Spleen (tissue), 11 donors: ENCODE measurements around the gene HPSE. TPM values are rescaled to one million over a fixed set of nuclear protein-coding genes. Genes with fewer than 3 reads are reported as not detected.

Experiments used
- DNase-seq: peaks from one replicate; pipeline ENCODE4 v3.0.0-alpha.2; 2020
- H3K27ac ChIP-seq, 8 donors: fragments of 200-600 bp; sonication (generic) in 7 of 8; 1 replicate in 4 of 8; 2 replicates in 4 of 8; pipeline versions ENCODE4 v1.5.0 to v1.8.0; 2016 to 2021; ENCODE audit warnings: inconsistent platforms in 4 of 8, mild to moderate bottlenecking in 4 of 8, moderate library complexity in 1 of 8
- H3K27me3 ChIP-seq, 7 donors: fragments of 200-600 bp; sonication (generic) in 6 of 7; replicated peaks in 1 of 7; 1 replicate in 4 of 7; 2 replicates in 3 of 7; pipeline versions ENCODE4 v1.5.0 to v1.8.0; 2016 to 2021; ENCODE audit warnings: inconsistent platforms in 3 of 7, mild to moderate bottlenecking in 1 of 7
- H3K36me3 ChIP-seq, 6 donors: fragments of 200-600 bp; sonication (generic) in 5 of 6; 1 replicate in 4 of 6; 2 replicates in 2 of 6; pipeline versions ENCODE4 v1.5.0 to v1.8.0; 2016 to 2021; ENCODE audit warnings: inconsistent platforms in 2 of 6
- H3K4me1 ChIP-seq, 6 donors: fragments of 200-600 bp; sonication (generic) in 5 of 6; 1 replicate in 3 of 6; 2 replicates in 3 of 6; pipeline versions ENCODE4 v1.5.0 to v1.8.0; 2016 to 2021; ENCODE audit warnings: inconsistent platforms in 3 of 6
- H3K4me3 ChIP-seq, 8 donors: fragments of 200-600 bp; sonication (generic) in 7 of 8; 1 replicate in 4 of 8; 2 replicates in 4 of 8; pipeline versions ENCODE4 v1.5.0 to v1.8.0; 2016 to 2021; ENCODE audit warnings: inconsistent platforms in 4 of 8, mild to moderate bottlenecking in 4 of 8, moderate library complexity in 2 of 8
- H3K9me3 ChIP-seq, 8 donors: fragments of 200-600 bp; sonication (generic) in 7 of 8; 1 replicate in 4 of 8; 2 replicates in 4 of 8; pipeline versions ENCODE4 v1.5.0 to v1.8.0; 2016 to 2021; ENCODE audit warnings: inconsistent platforms in 4 of 8
- CTCF ChIP-seq, 11 experiments: fragments of 200-600 bp in 7 of 11; fragments of 450-650 bp in 4 of 11; sonication (generic) in 4 of 11; IDR thresholded peaks in 8 of 11; conservative IDR thresholded peaks in 3 of 11; 1 replicate in 7 of 11; 2 replicates in 4 of 11; pipeline versions ENCODE4 v1.4.0 to v1.8.0; 2016 to 2021; ENCODE audit warnings: antibody characterized with exemption in 11 of 11, inconsistent platforms in 4 of 11, mild to moderate bottlenecking in 1 of 11
- POLR2A ChIP-seq, 3 donors: fragments of 450-650 bp; IDR thresholded peaks; one replicate each; pipeline ENCODE4 v1.5.1; 2017; ENCODE audit warnings: antibody characterized with exemption in 3 of 3, mild to moderate bottlenecking in 1 of 3
- POLR2AphosphoS5 ChIP-seq, 3 donors: sonication (generic); formaldehyde crosslinking; IDR thresholded peaks; one replicate each; pipeline ENCODE4 v1.5.1; 2017; ENCODE audit warnings: antibody characterized with exemption in 3 of 3
- WGBS, 5 donors: extraction: QIAGEN DNeasy Blood & Tissue Kit in 3 of 5; methylation state at CpG; one replicate each; pipeline versions ENCODE4 v1.1.5 to v1.1.7; 2013 to 2018; 5-methylcytosine and 5-hydroxymethylcytosine counted together
- intact Hi-C: fragments of 100-400 bp; cut with DNase I; formaldehyde crosslinking; loops from one replicate; pipeline ENCODE4 v1.15.0; 2023; ENCODE audit warnings: low total_unique reads
- polyA plus RNA-seq, 3 donors: library from polyadenylated mRNA; stranded (reverse); fragments of 200-250 nt; gene quantifications; one replicate each; pipeline ENCODE4 v1.2.1, GENCODE V29; 2013
- total RNA-seq, 7 donors: library from RNA; depleted of rRNA in 3 of 7; stranded (reverse); fragments of >200 nt in 3 of 7; fragmentation: NEBNext Ultra II Directional in 4 of 7; extraction: Animal tissue kit (Norgen Biotek cat#: 25700) in 4 of 7; gene quantifications; one replicate each; pipeline versions ENCODE4 v1.1.0 to v1.2.1, GENCODE V29; 2016 to 2021
- donor health status: healthy with polysubstance abuse.
- donor health status: DM: no; HTN: no; CAD: no; lungs with moderate emphysema.
- donor health status: DM: no; HTN: no; CAD: no.
- donor health status: Bipolar disorder and iron deficiency.
- donor health status: healthy.
- donor health status: DM: no; HTN: no; CAD: no.
- donor health status: DM: yes; HTN: yes; CAD: no.

HPSE gene
- total and polyA plus RNA-seq, 10 donors, result 1.3 to 24.6 (median 12.7) TPM

GRCh38 chr4:83372931-83373330 is 38.3 kb upstream of the HPSE start:
- peaks cover 0 to 12% (median 9%) of the 10 kb centered on the region in 8 donors for H3K9me3 ChIP-seq
- DNase-seq, result no peak
- no peak overlapping the region for H3K4me3 ChIP-seq
- TF ChIP-seq POLR2A (IDR thresholded peaks at IDR 0.05), result no peak
- TF ChIP-seq CTCF (IDR thresholded peaks at IDR 0.05 in 8 of 11, conservative IDR thresholded peaks at IDR 0.05 in 3 of 11), result no peak
- TF ChIP-seq POLR2AphosphoS5 (IDR thresholded peaks at IDR 0.05), result no peak
- intact Hi-C loops, result no loop called here
- H3K4me1 ChIP-seq, result peaks cover 0 to 20% (median 0%) of the 10 kb centered on the region in 6 donors
- H3K27me3 ChIP-seq, result no peaks in the 10 kb centered on the region
- WGBS, 5 donors, result 71 to 87% (median 82%) methylated on average over 1 of the region's 1 CpG
- H3K27ac ChIP-seq, result no peak overlapping the region
- H3K36me3 ChIP-seq, result no peaks in the 10 kb centered on the region

- Histone ChIP-seq H3K36me3 (no peaks in the 10 kb centered on the region), H3K4me1 (peaks cover 0 to 20% (median 0%) of the 10 kb centered on the region in 6 donors), H3K27ac (no peak overlapping the region), H3K9me3 (peaks cover 0 to 2% (median under 1%) of the 10 kb centered on the region in 8 donors), H3K27me3 (no peaks in the 10 kb centered on the region), H3K4me3 (no peak overlapping the region)
- no peak for DNase-seq
- no peak for TF ChIP-seq POLR2A (IDR thresholded peaks at IDR 0.05)
- TF ChIP-seq CTCF (IDR thresholded peaks at IDR 0.05 in 8 of 11, conservative IDR thresholded peaks at IDR 0.05 in 3 of 11), result no peak
- TF ChIP-seq POLR2AphosphoS5 (IDR thresholded peaks at IDR 0.05), result no peak
- 87 to 95% (median 88%) methylated on average over 1 of the region's 1 CpG for WGBS, 5 donors
- intact Hi-C loops, result no loop called here
Measured at GRCh38 chr4:83371936-83372335, 37.3 kb upstream of the HPSE start.

GRCh38 chr4:83371235-83371634 is 36.6 kb upstream of the HPSE start:
- peaks cover 0 to 20% (median 0%) of the 10 kb centered on the region in 6 donors for H3K4me1 ChIP-seq
- no peaks in the 10 kb centered on the region for H3K27me3 ChIP-seq
- no peaks in the 10 kb centered on the region for H3K36me3 ChIP-seq
- H3K27ac ChIP-seq, result no peak overlapping the region
- intact Hi-C loops, result no loop called here
- H3K4me3 ChIP-seq, result no peak overlapping the region
- DNase-seq, result no peak
- H3K9me3 ChIP-seq, result no peaks in the 10 kb centered on the region
- 75 to 96% (median 93%) methylated on average over 5 of the region's 5 CpGs for WGBS, 5 donors
- no peak for TF ChIP-seq POLR2AphosphoS5 (IDR thresholded peaks at IDR 0.05)
- TF ChIP-seq CTCF (IDR thresholded peaks at IDR 0.05 in 8 of 11, conservative IDR thresholded peaks at IDR 0.05 in 3 of 11), result no peak
- no peak for TF ChIP-seq POLR2A (IDR thresholded peaks at IDR 0.05)

- H3K36me3 ChIP-seq, result no peaks in the 10 kb centered on the region
- H3K4me3 ChIP-seq, result no peak overlapping the region
- no peaks in the 10 kb centered on the region for H3K9me3 ChIP-seq
- WGBS, 5 donors, result 65 to 94% (median 80%) methylated on average over 1 of the region's 1 CpG
- H3K27me3 ChIP-seq, result no peaks in the 10 kb centered on the region
- H3K4me1 ChIP-seq, result peaks cover 0 to 20% (median 0%) of the 10 kb centered on the region in 6 donors
- peak overlapping the region in 1 of 8 donors; percentile 12 for H3K27ac ChIP-seq
- TF ChIP-seq POLR2AphosphoS5 (IDR thresholded peaks at IDR 0.05) (no peak), POLR2A (IDR thresholded peaks at IDR 0.05) (no peak), CTCF (IDR thresholded peaks at IDR 0.05 in 8 of 11, conservative IDR thresholded peaks at IDR 0.05 in 3 of 11) (no peak)
- DNase-seq, result no peak
- intact Hi-C loops, result no loop called here
Measured at GRCh38 chr4:83370640-83370906, 35.9 kb upstream of the HPSE start.
